SH-SY5Y (cell line): ENCODE results near the gene LATS1.
A peak's percentile ranks its signal among the peaks of the same experiment; 100 is the strongest.

ENCODE experiments used
- GATA2 ChIP-seq: IDR thresholded peaks from 2 replicates; pipeline ENCODE4 v1.6.1; 2011; ENCODE audit warnings: mild to moderate bottlenecking, low read depth, low read length
- GATA3 ChIP-seq: IDR thresholded peaks from 2 replicates; pipeline ENCODE4 v1.6.1; 2011; ENCODE audit warnings: low read depth, mild to moderate bottlenecking, low read length, moderate library complexity

LATS1 gene

DNA sequence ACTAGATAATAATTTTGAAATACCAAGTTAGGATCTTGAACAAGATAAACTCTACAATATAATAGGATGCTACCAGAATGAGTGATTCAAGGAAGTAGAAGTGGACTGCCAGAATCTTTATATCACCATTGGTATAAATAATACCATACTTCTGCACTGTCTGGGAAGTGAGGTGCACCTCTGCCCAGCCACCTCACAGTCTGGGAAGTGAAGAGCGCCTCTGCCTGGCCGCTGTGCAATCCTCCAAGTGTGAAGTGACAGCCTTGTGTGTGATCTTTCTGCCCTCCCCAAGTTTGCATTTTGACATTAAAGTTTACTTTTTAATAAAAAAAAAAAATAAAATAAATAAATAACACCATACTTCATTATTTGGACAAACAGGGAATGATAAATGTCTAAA lies 18.8 kb downstream of the LATS1 start:
- TF ChIP-seq GATA3 (no peak), GATA2 (no peak)

DNA sequence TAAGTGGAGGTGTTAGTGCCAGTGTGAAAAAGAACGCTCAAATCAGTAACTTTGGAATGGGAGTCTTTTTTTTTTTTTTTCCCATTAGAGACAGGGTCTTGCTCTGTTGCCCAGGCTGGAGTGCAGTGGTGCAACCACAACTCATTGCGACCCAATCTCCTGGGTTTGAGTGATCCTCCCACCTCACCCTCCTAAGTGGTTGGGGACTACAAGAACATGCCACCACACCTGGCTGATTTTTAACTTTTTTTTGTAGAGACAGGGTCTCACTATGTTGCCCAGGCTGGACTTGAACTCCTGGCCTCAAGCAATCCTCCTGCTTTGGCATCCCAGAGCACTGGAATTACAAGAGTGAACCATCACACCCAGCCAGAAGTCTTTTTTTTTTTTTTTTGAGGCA lies 19.7 kb downstream of the LATS1 start:
- TF ChIP-seq GATA2 (no peak), GATA3 (no peak)

GRCh38 chr6:149696901-149697300 lies 21.0 kb downstream of the LATS1 start:
- TF ChIP-seq GATA2 (no peak), GATA3 (no peak)

- TF ChIP-seq GATA2 (no peak), GATA3 (no peak)
Measured at GRCh38 chr6:149694921-149695320, 23.0 kb downstream of the LATS1 start.

DNA sequence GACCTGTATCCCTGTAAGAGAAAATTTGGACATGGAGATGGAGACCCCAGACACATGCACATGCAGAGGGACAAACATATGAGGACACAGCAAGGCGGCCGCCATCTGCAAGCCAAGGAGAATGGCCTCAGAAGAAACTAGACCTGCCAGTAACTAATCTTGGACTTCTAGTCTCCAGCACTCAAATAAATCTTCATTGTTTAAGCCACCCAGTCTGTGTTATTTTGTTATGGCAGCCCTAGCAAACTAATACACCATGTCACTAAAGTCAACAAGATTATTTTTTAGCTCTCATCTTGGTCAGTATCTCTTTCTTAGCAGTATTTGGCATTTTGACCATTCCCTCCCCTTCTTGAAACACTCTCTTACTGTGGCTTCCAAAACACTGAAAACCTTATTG lies 26.7 kb downstream of the LATS1 start:
- TF ChIP-seq GATA2 (no peak), GATA3 (no peak)

GRCh38 chr6:149686230-149686629 lies 31.7 kb downstream of the LATS1 start:
- TF ChIP-seq GATA3, result no peak
- TF ChIP-seq GATA2, result no peak

- TF ChIP-seq GATA3 (no peak), GATA2 (no peak)
Measured at GRCh38 chr6:149683256-149683859, 34.5 kb downstream of the LATS1 start.

GRCh38 chr6:149681209-149681608 lies 36.7 kb downstream of the LATS1 start:
- TF ChIP-seq GATA2 (no peak), GATA3 (no peak)

- no peak for TF ChIP-seq GATA3
- TF ChIP-seq GATA2, result no peak
Measured at GRCh38 chr6:149680503-149680902, 37.4 kb downstream of the LATS1 start.

GRCh38 chr6:149660028-149660427 lies 57.9 kb downstream of the LATS1 start:
- TF ChIP-seq GATA3 (no peak), GATA2 (no peak)

- TF ChIP-seq GATA3 (no peak), GATA2 (no peak)
Measured at GRCh38 chr6:149657441-149657840, 60.5 kb downstream of the LATS1 start.

DNA sequence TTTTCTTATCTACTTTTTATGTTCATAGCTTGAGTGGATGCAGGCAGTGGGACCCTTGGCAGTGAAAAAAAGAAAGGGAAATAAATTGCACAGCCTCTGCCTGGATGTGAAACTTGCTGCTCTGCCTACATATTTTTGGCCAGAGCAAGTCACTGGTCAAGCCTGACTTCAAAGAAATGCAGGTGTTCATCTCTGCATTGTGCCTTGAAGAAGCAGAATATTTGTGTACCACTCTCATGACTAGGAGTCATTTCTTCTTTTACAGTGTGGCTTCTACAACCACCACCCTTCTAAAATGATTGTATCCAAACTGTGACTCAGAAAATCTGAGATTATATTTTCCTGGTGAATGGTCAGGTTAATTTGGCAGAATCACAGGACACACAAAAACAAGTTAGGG lies 66.8 kb downstream of the LATS1 start:
- no peak for TF ChIP-seq GATA2
- no peak for TF ChIP-seq GATA3

- TF ChIP-seq GATA2 (peak; percentile 9; the same call in 1 of the 2 replicates), GATA3 (no peak)
Measured at GRCh38 chr6:149648148-149649145, 69.5 kb downstream of the LATS1 start, which contains the start of gene KATNA1. Gene KATNA1 (minus strand): TSS chr6:149648714. CDS start chr6:149638547, 10,167 bp downstream.

DNA sequence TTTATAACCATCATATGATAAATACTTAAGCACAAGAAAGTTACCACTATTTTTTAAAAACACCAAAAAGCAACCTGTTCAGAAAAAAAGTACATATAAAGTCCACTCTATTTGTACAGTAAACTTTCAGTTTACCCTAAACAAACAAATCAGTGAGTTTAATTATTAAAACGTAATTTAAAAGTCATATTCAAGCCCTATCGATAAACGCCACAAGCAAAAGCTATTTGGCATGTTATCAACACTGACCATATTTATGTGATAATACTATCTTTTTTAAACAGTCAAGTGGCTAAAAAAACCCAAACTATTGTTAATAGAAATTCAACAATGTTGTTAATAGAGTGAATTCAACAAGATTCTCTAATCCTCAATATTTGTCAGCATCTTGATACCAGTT lies 71.3 kb downstream of the LATS1 start:
- TF ChIP-seq GATA2 (no peak), GATA3 (no peak)
